Ramos (cell line): Measurements from ENCODE around the gene NUP37.
"Not testable (repeated sequence)": the region's sequence is repeated elsewhere in the genome, so short reads cannot be mapped to it uniquely, and the experiment has no call there.

ENCODE experiments used
- in situ Hi-C: fragments of 300-500 bp; cut with MboI; formaldehyde crosslinking; loops from one replicate; pipeline ENCODE4 v1.14.3; 2022; ENCODE audit warnings: low sequenced_read_pairs; ENCODE audit not compliant: unreplicated experiment

The NUP37 gene

GRCh38 chr12:102095677-102096263 lies 24.1 kb downstream of the NUP37 start:
- in situ Hi-C loops, result no loop called here

- in situ Hi-C loops, result no loop called here
Observed at GRCh38 chr12:102093319-102093718, 26.6 kb downstream of the NUP37 start.

GRCh38 chr12:102089228-102089835 lies 30.6 kb downstream of the NUP37 start:
- in situ Hi-C loops, result not testable (repeated sequence)

GRCh38 chr12:102080842-102081241 lies 39.1 kb downstream of the NUP37 start:
- in situ Hi-C loops, result no loop called here

- in situ Hi-C loops, result not testable (repeated sequence)
Observed at GRCh38 chr12:102072092-102072491, 47.8 kb downstream of the NUP37 start.

- in situ Hi-C loops, result no loop called here
Observed at GRCh38 chr12:102069707-102070106, 50.2 kb downstream of the NUP37 start.

- in situ Hi-C loops, result no loop called here
Observed at GRCh38 chr12:102067574-102068258, 52.2 kb downstream of the NUP37 start.

GRCh38 chr12:102064476-102064875 lies 55.4 kb downstream of the NUP37 start:
- in situ Hi-C loops, result no loop called here

GRCh38 chr12:102063069-102063468 lies 56.8 kb downstream of the NUP37 start:
- in situ Hi-C loops, result no loop called here

GRCh38 chr12:102062419-102062806 lies 57.5 kb downstream of the NUP37 start:
- in situ Hi-C loops, result no loop called here

GRCh38 chr12:102061560-102062418 lies 58.1 kb downstream of the NUP37 start, which contains the start of gene WASHC3:
TSS of gene WASHC3 (minus strand) at chr12:102061991. CDS start at chr12:102061962, 29 bp downstream.
- in situ Hi-C loops, result no loop called here

GRCh38 chr12:102061096-102061559 lies 58.8 kb downstream of the NUP37 start:
- in situ Hi-C loops, result no loop called here

- in situ Hi-C loops, result no loop called here
Observed at GRCh38 chr12:102059343-102059742, 60.6 kb downstream of the NUP37 start.

GRCh38 chr12:102054345-102054744 lies 65.6 kb downstream of the NUP37 start:
- in situ Hi-C loops, result no loop called here

- in situ Hi-C loops, result no loop called here
Observed at GRCh38 chr12:102053062-102053349, 66.9 kb downstream of the NUP37 start.

- in situ Hi-C loops, result no loop called here
Observed at GRCh38 chr12:102052192-102053061, 67.5 kb downstream of the NUP37 start.

GRCh38 chr12:102051431-102051965 lies 68.4 kb downstream of the NUP37 start:
- in situ Hi-C loops, result no loop called here

GRCh38 chr12:102050660-102051430 lies 69.1 kb downstream of the NUP37 start:
- in situ Hi-C loops, result no loop called here

GRCh38 chr12:102043928-102044327 lies 76.0 kb downstream of the NUP37 start:
- in situ Hi-C loops, result no loop called here
